Hematopoietic multipotent progenitor cell treated with erythropoietin and hydrocortisone succinate and interleukin-3 and kit ligand, for 8 days (in vitro differentiated cells): ENCODE results near the gene RGPD4.
A peak's percentile ranks its signal among the peaks of the same experiment; 100 is the strongest.
"Not testable (repeated sequence)": the region's sequence is repeated elsewhere in the genome, so short reads cannot be mapped to it uniquely, and the experiment has no call there.

Source experiments
- DNase-seq: peaks from one replicate; pipeline ENCODE4 v3.0.0-alpha.2; 2015

Gene RGPD4

GRCh38 chr2:107826749-107827148 is at the start of gene RGPD4:
Gene RGPD4 (plus strand): TSS chr2:107826892. CDS start chr2:107827014, 122 bp downstream.
- not testable (repeated sequence) for DNase-seq

GRCh38 chr2:107777974-107778373 is 48.7 kb upstream of the RGPD4 start:
- DNase-seq: no peak

GRCh38 chr2:107785756-107786155 is 40.9 kb upstream of the RGPD4 start:
- DNase-seq: no peak

- DNase-seq: no peak
These were observed 35.9 kb upstream of the RGPD4 start for GRCh38 chr2:107790837-107791236.

GRCh38 chr2:107801498-107801897 is 25.2 kb upstream of the RGPD4 start:
- DNase-seq: no peak

- DNase-seq: no peak
These were observed 21.8 kb upstream of the RGPD4 start for GRCh38 chr2:107804608-107805498.

GRCh38 chr2:107806901-107807300 is 19.8 kb upstream of the RGPD4 start:
- DNase-seq: no peak

- no peak for DNase-seq
These were observed 18.7 kb upstream of the RGPD4 start for GRCh38 chr2:107807988-107808387.

- DNase-seq: no peak
These were observed 17.7 kb upstream of the RGPD4 start for GRCh38 chr2:107808959-107809358.

GRCh38 chr2:107809835-107810234 is 16.9 kb upstream of the RGPD4 start:
- DNase-seq: no peak

- DNase-seq: no peak
These were observed 16.0 kb upstream of the RGPD4 start for GRCh38 chr2:107810734-107811133.

GRCh38 chr2:107811411-107811810 is 15.3 kb upstream of the RGPD4 start:
- DNase-seq: no peak

- no peak for DNase-seq
These were observed 14.7 kb upstream of the RGPD4 start for GRCh38 chr2:107812006-107812405.

- no peak for DNase-seq
These were observed 9.3 kb upstream of the RGPD4 start for GRCh38 chr2:107817378-107817777.

- DNase-seq: no peak
These were observed 4.4 kb upstream of the RGPD4 start for GRCh38 chr2:107822302-107822701.

GRCh38 chr2:107824451-107825205 is 2.1 kb upstream of the RGPD4 start:
- no peak for DNase-seq

GRCh38 chr2:107825206-107825563 is 1.5 kb upstream of the RGPD4 start:
- no peak for DNase-seq

GRCh38 chr2:107829514-107829913 is 2.8 kb downstream of the RGPD4 start:
- DNase-seq: not testable (repeated sequence)

GRCh38 chr2:107833152-107833551 is 6.5 kb downstream of the RGPD4 start:
- not testable (repeated sequence) for DNase-seq

GRCh38 chr2:107833618-107834017 is 6.9 kb downstream of the RGPD4 start:
- DNase-seq: peak; percentile 23

GRCh38 chr2:107916121-107916520 is 89.4 kb downstream of the RGPD4 start:
- DNase-seq: not testable (repeated sequence)

GRCh38 chr2:107916696-107917370 is 90.1 kb downstream of the RGPD4 start:
- not testable (repeated sequence) for DNase-seq

GRCh38 chr2:107927034-107927534 is 100.4 kb downstream of the RGPD4 start:
- DNase-seq: no peak
